SJCRH30 (cell line): ENCODE measurements around the gene ABCA7. TPM values are rescaled to one million over a fixed set of nuclear protein-coding genes. Genes with fewer than 3 reads are reported as not detected.

Experiments
- DNase-seq, 2 experiments: peaks; one replicate each; pipeline ENCODE4 v3.0.0-alpha.2; 2015 to 2020
- H3K27ac ChIP-seq: fragments of 250-450 bp; sonication (Bioruptor Pico); 2 replicates; pipeline ENCODE4 v1.5.1; 2020; ENCODE audit warnings: mild to moderate bottlenecking, moderate library complexity
- H3K27me3 ChIP-seq: fragments of 250-450 bp; sonication (Bioruptor Pico); 2 replicates; pipeline ENCODE4 v1.5.1; 2020; ENCODE audit warnings: mild to moderate bottlenecking, moderate library complexity
- H3K36me3 ChIP-seq: fragments of 250-450 bp; sonication (Bioruptor Pico); 2 replicates; pipeline ENCODE4 v1.5.1; 2020; ENCODE audit warnings: mild to moderate bottlenecking, moderate library complexity
- H3K4me1 ChIP-seq: fragments of 250-450 bp; sonication (Bioruptor Pico); 2 replicates; pipeline ENCODE4 v1.5.1; 2020; ENCODE audit warnings: mild to moderate bottlenecking, moderate library complexity
- H3K4me3 ChIP-seq: fragments of 250-450 bp; sonication (Bioruptor Pico); 2 replicates; pipeline ENCODE4 v1.5.1; 2020; ENCODE audit warnings: mild to moderate bottlenecking, moderate library complexity
- H3K9me3 ChIP-seq: fragments of 250-450 bp; sonication (Bioruptor Pico); replicated peaks from 2 replicates; pipeline ENCODE4 v1.5.1; 2020; ENCODE audit warnings: mild to moderate bottlenecking, moderate library complexity
- total RNA-seq: library from RNA; depleted of rRNA; stranded (reverse); fragments of >200 nt; shearing (Covaris generic); gene quantifications from 2 replicates; pipeline ENCODE4 v1.2.3, GENCODE V29; 2014

Gene ABCA7
- total RNA-seq, 1 experiment from 2014 or later: 11.0 TPM

- Histone ChIP-seq H3K9me3 (no peaks in the 10 kb centered on the region), H3K27me3 (no peaks in the 10 kb centered on the region), H3K4me3 (no peak overlapping the region), H3K27ac (no peak overlapping the region), H3K36me3 (no peaks in the 10 kb centered on the region), H3K4me1 (no peaks in the 10 kb centered on the region)
- DNase-seq: no peak
Observed at GRCh38 chr19:1050989-1051788, 11.3 kb downstream of the ABCA7 start.

GRCh38 chr19:1051791-1052190 lies 11.9 kb downstream of the ABCA7 start:
- Histone ChIP-seq H3K27ac (no peak overlapping the region), H3K9me3 (no peaks in the 10 kb centered on the region; the same call in 1 of the 2 replicates), H3K4me3 (no peak overlapping the region), H3K27me3 (no peaks in the 10 kb centered on the region), H3K36me3 (no peaks in the 10 kb centered on the region), H3K4me1 (no peaks in the 10 kb centered on the region)
- no peak for DNase-seq

GRCh38 chr19:1052349-1052975 lies 12.6 kb downstream of the ABCA7 start:
- Histone ChIP-seq H3K4me1 (no peaks in the 10 kb centered on the region), H3K36me3 (no peaks in the 10 kb centered on the region), H3K27ac (no peak overlapping the region), H3K4me3 (no peak overlapping the region), H3K27me3 (no peaks in the 10 kb centered on the region), H3K9me3 (peaks cover 6% of the 10 kb centered on the region)
- no peak for DNase-seq

GRCh38 chr19:1053176-1054101 lies 13.5 kb downstream of the ABCA7 start:
- H3K9me3 ChIP-seq: peaks cover 8% of the 10 kb centered on the region
- no peak overlapping the region for H3K27ac ChIP-seq
- H3K4me1 ChIP-seq: no peaks in the 10 kb centered on the region
- no peaks in the 10 kb centered on the region for H3K27me3 ChIP-seq
- H3K36me3 ChIP-seq: no peaks in the 10 kb centered on the region
- no peak for DNase-seq
- H3K4me3 ChIP-seq: no peak overlapping the region

- DNase-seq: no peak
- no peaks in the 10 kb centered on the region for H3K27me3 ChIP-seq
- H3K36me3 ChIP-seq: no peaks in the 10 kb centered on the region
- H3K27ac ChIP-seq: no peak overlapping the region
- no peaks in the 10 kb centered on the region for H3K4me1 ChIP-seq
- no peak overlapping the region for H3K4me3 ChIP-seq
- H3K9me3 ChIP-seq: peaks cover 8% of the 10 kb centered on the region
Observed at GRCh38 chr19:1054102-1055027, 14.5 kb downstream of the ABCA7 start.

- H3K9me3 ChIP-seq: peaks cover 8% of the 10 kb centered on the region
- DNase-seq: no peak
- no peak overlapping the region for H3K4me3 ChIP-seq
- H3K4me1 ChIP-seq: no peaks in the 10 kb centered on the region
- H3K36me3 ChIP-seq: no peaks in the 10 kb centered on the region
- no peak overlapping the region for H3K27ac ChIP-seq
- H3K27me3 ChIP-seq: no peaks in the 10 kb centered on the region
Observed at GRCh38 chr19:1055028-1055425, 15.1 kb downstream of the ABCA7 start.

- Histone ChIP-seq H3K4me1 (no peaks in the 10 kb centered on the region), H3K27me3 (no peaks in the 10 kb centered on the region), H3K9me3 (peaks cover 8% of the 10 kb centered on the region), H3K4me3 (no peak overlapping the region), H3K27ac (no peak overlapping the region), H3K36me3 (no peaks in the 10 kb centered on the region)
- DNase-seq: no peak
Observed at GRCh38 chr19:1055886-1056620, 16.1 kb downstream of the ABCA7 start.

- peaks cover 9% of the 10 kb centered on the region for H3K9me3 ChIP-seq
- DNase-seq: peak; percentile 52 to 66
- H3K4me3 ChIP-seq: no peak overlapping the region
Observed at GRCh38 chr19:1057176-1057855, 17.4 kb downstream of the ABCA7 start.

GRCh38 chr19:1058112-1058511 lies 18.2 kb downstream of the ABCA7 start:
- no peaks in the 10 kb centered on the region for H3K4me1 ChIP-seq
- no peak overlapping the region for H3K27ac ChIP-seq
- H3K36me3 ChIP-seq: no peaks in the 10 kb centered on the region
- no peaks in the 10 kb centered on the region for H3K27me3 ChIP-seq
- H3K9me3 ChIP-seq: peaks cover 11% of the 10 kb centered on the region
- no peak for DNase-seq
- H3K4me3 ChIP-seq: no peak overlapping the region

More at GRCh38 chr19:1057176-1057855, 17.4 kb downstream of the ABCA7 start:
- no peaks in the 10 kb centered on the region for H3K36me3 ChIP-seq
- H3K4me1 ChIP-seq: no peaks in the 10 kb centered on the region
- H3K27ac ChIP-seq: no peak overlapping the region
- no peaks in the 10 kb centered on the region for H3K27me3 ChIP-seq

GRCh38 chr19:1060689-1061088 lies 20.8 kb downstream of the ABCA7 start:
- no peak overlapping the region for H3K27ac ChIP-seq
- H3K36me3 ChIP-seq: no peaks in the 10 kb centered on the region
- no peak overlapping the region for H3K4me3 ChIP-seq
- H3K27me3 ChIP-seq: no peaks in the 10 kb centered on the region
- peaks cover 2% of the 10 kb centered on the region; the same call in 1 of the 2 replicates for H3K4me1 ChIP-seq
- H3K9me3 ChIP-seq: peaks cover 11% of the 10 kb centered on the region
- no peak for DNase-seq

- Histone ChIP-seq H3K4me3 (no peak overlapping the region), H3K4me1 (peaks cover 12% of the 10 kb centered on the region; the same call in 1 of the 2 replicates), H3K27ac (no peak overlapping the region), H3K9me3 (peaks cover 9% of the 10 kb centered on the region), H3K36me3 (no peaks in the 10 kb centered on the region), H3K27me3 (peaks cover 3% of the 10 kb centered on the region; the same call in 1 of the 2 replicates)
- no peak for DNase-seq
Observed at GRCh38 chr19:1061987-1062386, 22.1 kb downstream of the ABCA7 start.

- Histone ChIP-seq H3K4me1 (peaks cover 12% of the 10 kb centered on the region; the same call in 1 of the 2 replicates), H3K9me3 (peaks cover 4% of the 10 kb centered on the region), H3K4me3 (no peak overlapping the region), H3K36me3 (no peaks in the 10 kb centered on the region), H3K27me3 (peaks cover 3% of the 10 kb centered on the region; the same call in 1 of the 2 replicates), H3K27ac (no peak overlapping the region)
- no peak for DNase-seq
Observed at GRCh38 chr19:1062387-1063029, 22.6 kb downstream of the ABCA7 start.
